ENCODE results near the gene MXD3.

MXD3 gene

DNA sequence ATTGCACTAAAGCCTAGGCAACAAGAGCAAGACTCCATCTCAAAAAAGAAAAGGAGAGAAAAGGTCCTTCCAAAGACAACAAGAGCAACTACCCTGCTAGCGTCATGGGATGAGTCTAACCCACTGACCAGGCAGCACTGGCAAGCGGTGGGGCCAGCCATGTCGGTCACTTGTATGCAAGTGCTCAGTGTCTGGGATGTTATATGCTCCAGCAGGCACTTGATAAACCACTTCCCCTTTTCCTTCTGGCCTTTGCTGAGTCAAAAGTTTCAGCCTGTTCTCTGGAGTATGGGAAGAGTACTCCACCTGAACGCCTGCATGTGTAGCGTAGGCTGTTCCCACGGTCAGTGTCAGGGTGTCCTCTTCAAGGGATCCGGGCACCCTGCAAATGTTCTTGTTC, 9.2 kb upstream of the MXD3 start:
- no peaks in the 10 kb centered on the region for H4K20me1 ChIP-seq (ENCODE audit: insufficient read depth, low read length)
- H3K79me2 ChIP-seq (ENCODE audit: low read length), result no peaks in the 10 kb centered on the region
- H3K4me1 ChIP-seq (ENCODE audit: low read length), result no peaks in the 10 kb centered on the region
- DNase-seq, result no peak
- H3K9me3 ChIP-seq (replicated peaks; ENCODE audit: insufficient read depth, low read length), result no peaks in the 10 kb centered on the region
- no peak for TF ChIP-seq EZH2phosphoT487 (IDR thresholded peaks at IDR 0.05; ENCODE audit: low read length)
- TF ChIP-seq EZH2 (optimal IDR thresholded peaks at IDR 0.05; ENCODE audit: low read depth, low read length), result no peak
- TF ChIP-seq, protein P1, sequence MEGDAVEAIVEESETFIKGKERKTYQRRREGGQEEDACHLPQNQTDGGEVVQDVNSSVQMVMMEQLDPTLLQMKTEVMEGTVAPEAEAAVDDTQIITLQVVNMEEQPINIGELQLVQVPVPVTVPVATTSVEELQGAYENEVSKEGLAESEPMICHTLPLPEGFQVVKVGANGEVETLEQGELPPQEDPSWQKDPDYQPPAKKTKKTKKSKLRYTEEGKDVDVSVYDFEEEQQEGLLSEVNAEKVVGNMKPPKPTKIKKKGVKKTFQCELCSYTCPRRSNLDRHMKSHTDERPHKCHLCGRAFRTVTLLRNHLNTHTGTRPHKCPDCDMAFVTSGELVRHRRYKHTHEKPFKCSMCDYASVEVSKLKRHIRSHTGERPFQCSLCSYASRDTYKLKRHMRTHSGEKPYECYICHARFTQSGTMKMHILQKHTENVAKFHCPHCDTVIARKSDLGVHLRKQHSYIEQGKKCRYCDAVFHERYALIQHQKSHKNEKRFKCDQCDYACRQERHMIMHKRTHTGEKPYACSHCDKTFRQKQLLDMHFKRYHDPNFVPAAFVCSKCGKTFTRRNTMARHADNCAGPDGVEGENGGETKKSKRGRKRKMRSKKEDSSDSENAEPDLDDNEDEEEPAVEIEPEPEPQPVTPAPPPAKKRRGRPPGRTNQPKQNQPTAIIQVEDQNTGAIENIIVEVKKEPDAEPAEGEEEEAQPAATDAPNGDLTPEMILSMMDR (IDR thresholded peaks at IDR 0.05; ENCODE audit: low read length), result no peak
- 0 out of 2 replicates have a peak, but pooled peaks cover 4% of the 10 kb centered on the region for H3F3A ChIP-seq (ENCODE audit: insufficient read depth, low read length)
- no peaks in the 10 kb centered on the region for H3K27me3 ChIP-seq (replicated peaks; ENCODE audit: insufficient read depth, low read length)
- H3K27ac ChIP-seq (ENCODE audit: low read length), result no peak overlapping the region
- no peak overlapping the region for H3K4me3 ChIP-seq (ENCODE audit: low read length)
- H3K36me3 ChIP-seq (replicated peaks; ENCODE audit: insufficient read depth, low read length), result no peaks in the 10 kb centered on the region
- no peak overlapping the region for H2AFZ ChIP-seq (ENCODE audit: low read length)
- H3K9me2 ChIP-seq (replicated peaks; ENCODE audit: insufficient read depth, low read length), result no peaks in the 10 kb centered on the region
- no peak overlapping the region for H3K4me2 ChIP-seq (ENCODE audit: low read depth, low read length)
- no peak overlapping the region for H3K9ac ChIP-seq (ENCODE audit: low read length)

DNA sequence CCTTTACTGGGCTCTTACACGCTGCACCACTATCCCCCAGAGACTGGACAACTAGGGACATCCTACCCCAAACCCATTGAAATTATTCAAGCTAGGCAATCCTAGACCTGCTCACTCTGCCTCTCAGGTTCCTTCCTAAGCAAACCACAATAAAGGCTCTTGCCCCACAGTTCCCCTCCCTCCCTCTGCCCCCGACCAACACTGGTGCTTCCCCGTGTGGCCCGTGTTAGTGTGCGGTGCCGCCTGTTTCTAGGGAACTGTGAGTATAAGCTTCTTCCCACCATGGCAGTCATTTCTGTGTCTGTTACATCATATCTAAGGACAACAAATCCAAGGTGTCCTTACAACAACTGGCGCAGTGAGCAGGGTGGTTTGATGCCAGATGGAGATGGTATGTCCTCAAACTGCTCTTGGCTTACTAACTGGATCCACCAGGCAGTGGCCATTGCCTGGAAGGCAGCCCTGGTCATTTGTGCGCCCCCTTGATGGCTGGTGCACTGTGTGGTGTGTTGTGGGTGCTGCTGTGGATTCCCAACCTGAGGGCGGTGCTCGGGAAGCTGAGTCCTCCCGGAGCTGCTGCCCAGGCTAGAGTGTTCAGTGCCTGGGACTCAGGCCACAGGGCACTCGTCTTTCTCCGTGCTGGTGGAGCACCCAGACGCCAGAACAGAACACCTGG, 8.4 kb upstream of the MXD3 start:
- no peaks in the 10 kb centered on the region for H3K79me2 ChIP-seq (ENCODE audit: low read length)
- H4K20me1 ChIP-seq (ENCODE audit: insufficient read depth, low read length), result no peaks in the 10 kb centered on the region
- H3K4me3 ChIP-seq (ENCODE audit: low read length), result no peak overlapping the region
- 0 out of 2 replicates have a peak, but pooled peaks cover 4% of the 10 kb centered on the region for H3F3A ChIP-seq (ENCODE audit: insufficient read depth, low read length)
- H3K4me2 ChIP-seq (ENCODE audit: low read depth, low read length), result no peak overlapping the region
- H3K27me3 ChIP-seq (replicated peaks; ENCODE audit: insufficient read depth, low read length), result no peaks in the 10 kb centered on the region
- no peak for DNase-seq
- H3K4me1 ChIP-seq (ENCODE audit: low read length), result no peaks in the 10 kb centered on the region
- no peak overlapping the region for H3K27ac ChIP-seq (ENCODE audit: low read length)
- no peak overlapping the region for H3K9ac ChIP-seq (ENCODE audit: low read length)
- no peak overlapping the region for H2AFZ ChIP-seq (ENCODE audit: low read length)
- H3K36me3 ChIP-seq (replicated peaks; ENCODE audit: insufficient read depth, low read length), result no peaks in the 10 kb centered on the region
- no peaks in the 10 kb centered on the region for H3K9me3 ChIP-seq (replicated peaks; ENCODE audit: insufficient read depth, low read length)
- no peaks in the 10 kb centered on the region for H3K9me2 ChIP-seq (replicated peaks; ENCODE audit: insufficient read depth, low read length)
- TF ChIP-seq EZH2 (optimal IDR thresholded peaks at IDR 0.05; ENCODE audit: low read depth, low read length), result no peak

DNA sequence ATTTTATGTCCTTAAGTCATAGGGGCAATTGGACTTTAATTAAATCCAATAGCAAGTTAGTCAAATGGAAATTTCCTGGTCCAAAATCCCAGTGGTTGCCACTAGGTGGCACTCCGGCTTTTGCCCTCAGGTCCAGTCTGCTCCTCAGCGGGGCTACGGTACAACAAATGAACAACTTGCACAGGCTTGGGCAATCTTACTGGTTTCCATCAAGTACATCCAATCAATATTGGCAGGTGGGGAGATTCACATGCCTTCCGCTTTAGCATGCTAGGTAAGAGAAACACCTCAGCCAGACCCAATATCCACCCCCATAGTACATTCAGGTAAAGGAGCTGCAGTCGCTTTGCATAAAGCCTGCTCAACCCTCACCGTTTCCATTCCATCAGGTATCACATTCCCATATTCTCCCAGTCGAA, 6.3 kb upstream of the MXD3 start:
- H2AFZ ChIP-seq (ENCODE audit: low read length), result no peak overlapping the region
- peaks cover 5% of the 10 kb centered on the region; the same call in 1 of the 2 replicates for H3F3A ChIP-seq (ENCODE audit: insufficient read depth, low read length)
- no peak overlapping the region for H3K9ac ChIP-seq (ENCODE audit: low read length)
- no peaks in the 10 kb centered on the region for H3K4me1 ChIP-seq (ENCODE audit: low read length)
- TF ChIP-seq, protein P1 (IDR thresholded peaks at IDR 0.05; ENCODE audit: low read length), result peak; percentile 96
- TF ChIP-seq EZH2 (optimal IDR thresholded peaks at IDR 0.05; ENCODE audit: low read depth, low read length) (no peak), EZH2phosphoT487 (IDR thresholded peaks at IDR 0.05; ENCODE audit: low read length) (no peak)
- H3K79me2 ChIP-seq (ENCODE audit: low read length), result no peaks in the 10 kb centered on the region
- H3K27me3 ChIP-seq (replicated peaks; ENCODE audit: insufficient read depth, low read length), result no peaks in the 10 kb centered on the region
- H3K27ac ChIP-seq (ENCODE audit: low read length), result no peak overlapping the region
- no peak overlapping the region for H3K4me2 ChIP-seq (ENCODE audit: low read depth, low read length)
- no peaks in the 10 kb centered on the region for H4K20me1 ChIP-seq (ENCODE audit: insufficient read depth, low read length)
- H3K36me3 ChIP-seq (replicated peaks; ENCODE audit: insufficient read depth, low read length), result no peaks in the 10 kb centered on the region
- no peaks in the 10 kb centered on the region for H3K9me2 ChIP-seq (replicated peaks; ENCODE audit: insufficient read depth, low read length)
- H3K4me3 ChIP-seq (ENCODE audit: low read length), result no peak overlapping the region
- peak; percentile 77 for DNase-seq
- no peaks in the 10 kb centered on the region for H3K9me3 ChIP-seq (replicated peaks; ENCODE audit: insufficient read depth, low read length)

DNA sequence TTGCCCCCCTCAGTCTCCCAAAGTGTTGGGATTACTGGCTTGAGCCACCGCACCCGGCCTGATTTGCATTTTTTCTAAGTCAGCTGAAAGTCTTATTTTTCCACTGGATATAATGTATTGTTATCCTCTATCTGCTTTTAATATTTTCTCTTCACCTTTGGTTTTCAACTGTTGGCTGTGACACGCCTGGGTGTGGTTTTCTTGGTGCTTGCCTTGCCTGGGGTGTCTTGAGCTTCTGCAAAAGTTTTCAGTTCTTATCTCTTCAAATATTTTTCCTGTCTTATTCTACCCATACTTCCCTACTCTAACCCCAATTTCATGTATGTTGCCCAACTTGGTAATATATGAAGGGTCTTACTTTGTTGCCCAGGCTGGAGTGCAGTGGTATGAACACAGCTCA, 4.3 kb upstream of the MXD3 start:
- H3K4me2 ChIP-seq (ENCODE audit: low read depth, low read length), result no peak overlapping the region
- no peaks in the 10 kb centered on the region for H4K20me1 ChIP-seq (ENCODE audit: insufficient read depth, low read length)
- no peaks in the 10 kb centered on the region for H3K36me3 ChIP-seq (replicated peaks; ENCODE audit: insufficient read depth, low read length)
- H3F3A ChIP-seq (ENCODE audit: insufficient read depth, low read length), result peaks cover 19% of the 10 kb centered on the region
- no peaks in the 10 kb centered on the region for H3K9me2 ChIP-seq (replicated peaks; ENCODE audit: insufficient read depth, low read length)
- no peaks in the 10 kb centered on the region for H3K9me3 ChIP-seq (replicated peaks; ENCODE audit: insufficient read depth, low read length)
- H3K79me2 ChIP-seq (ENCODE audit: low read length), result peaks cover 7% of the 10 kb centered on the region
- H3K9ac ChIP-seq (ENCODE audit: low read length), result no peak overlapping the region
- TF ChIP-seq EZH2 (optimal IDR thresholded peaks at IDR 0.05; ENCODE audit: low read depth, low read length) (no peak), EZH2phosphoT487 (IDR thresholded peaks at IDR 0.05; ENCODE audit: low read length) (no peak)
- TF ChIP-seq, protein P1 (IDR thresholded peaks at IDR 0.05; ENCODE audit: low read length), result no peak
- no peak overlapping the region for H2AFZ ChIP-seq (ENCODE audit: low read length)
- no peak for DNase-seq
- no peaks in the 10 kb centered on the region for H3K27me3 ChIP-seq (replicated peaks; ENCODE audit: insufficient read depth, low read length)
- H3K4me1 ChIP-seq (ENCODE audit: low read length), result no peaks in the 10 kb centered on the region
- H3K4me3 ChIP-seq (ENCODE audit: low read length), result no peak overlapping the region
- no peak overlapping the region for H3K27ac ChIP-seq (ENCODE audit: low read length)

All from MM.1S (cell line).